PC-9 (cell line): Measurements from ENCODE around the gene DRC1. TPM values are rescaled to one million over a fixed set of nuclear protein-coding genes. Genes with fewer than 3 reads are reported as not detected.

Experiments used
- BruUV-seq: library from RNA; stranded (reverse); fragments of 400-500 nt; replicated peaks from 2 replicates; lab custom pipeline; 2021; lab: Mats Ljungman, UMichigan
- CTCF ChIA-PET: fragments of 300-600 bp; sonication (Branson Sonifier 250); formaldehyde crosslinking; loops from one replicate; lab custom pipeline; 2022; ENCODE audit warnings: antibody characterized with exemption; lab: Charles Lee
- POLR2A ChIA-PET: fragments of 300-600 bp; sonication (Branson Sonifier 250); formaldehyde crosslinking; loops from one replicate; lab custom pipeline; 2022; ENCODE audit warnings: antibody characterized with exemption; ENCODE audit not compliant: unreplicated experiment; lab: Charles Lee
- DNase-seq, 2 experiments: peaks; one replicate each; pipeline versions ENCODE4 v3.0.0 to v3.0.0-alpha.2; 2015 to 2022; ENCODE audit warnings: mixed read lengths in 1 of 2
- H2AFZ ChIP-seq: fragments of 200-600 bp; sonication (generic); 2 replicates; pipeline ENCODE4 v1.8.1; 2017; ENCODE audit warnings: antibody characterized with exemption
- H3F3A ChIP-seq: fragments of 200-600 bp; sonication (generic); 2 replicates; pipeline ENCODE4 v1.8.1; 2017; ENCODE audit warnings: antibody characterized with exemption, mild to moderate bottlenecking, low read depth; ENCODE audit not compliant: insufficient read depth
- H3K27ac ChIP-seq: fragments of 200-600 bp; sonication (generic); 2 replicates; pipeline ENCODE4 v1.6.1; 2016; ENCODE audit warnings: mixed run types
- H3K27me3 ChIP-seq: fragments of 200-600 bp; sonication (generic); 2 replicates; pipeline ENCODE4 v1.6.1; 2016; ENCODE audit warnings: low read depth, mixed run types; ENCODE audit not compliant: insufficient read depth
- H3K36me3 ChIP-seq: fragments of 200-600 bp; sonication (generic); 2 replicates; pipeline ENCODE4 v1.6.1; 2016; ENCODE audit warnings: low read depth, mixed run types
- H3K4me1 ChIP-seq: fragments of 200-600 bp; sonication (generic); replicated peaks from 2 replicates; pipeline ENCODE4 v1.6.1; 2016; ENCODE audit warnings: mixed run types; ENCODE audit not compliant: insufficient read depth
- H3K4me2 ChIP-seq: fragments of 200-600 bp; sonication (generic); 2 replicates; pipeline ENCODE4 v1.6.1; 2017; ENCODE audit warnings: mixed run types
- H3K4me3 ChIP-seq: fragments of 200-600 bp; sonication (generic); 2 replicates; pipeline ENCODE4 v1.6.1; 2016; ENCODE audit warnings: mixed run types
- H3K79me2 ChIP-seq: fragments of 200-600 bp; sonication (generic); 2 replicates; pipeline ENCODE4 v1.6.1; 2017; ENCODE audit warnings: low read depth, mixed run types
- H3K9me2 ChIP-seq: fragments of 200-600 bp; sonication (generic); 2 replicates; pipeline ENCODE4 v1.8.1; 2017; ENCODE audit warnings: mild to moderate bottlenecking; ENCODE audit not compliant: insufficient read depth
- H3K9me3 ChIP-seq: fragments of 200-600 bp; sonication (generic); 2 replicates; pipeline ENCODE4 v1.8.1; 2016; ENCODE audit warnings: low read depth; ENCODE audit not compliant: insufficient read depth
- H4K20me1 ChIP-seq: fragments of 200-600 bp; sonication (generic); 2 replicates; pipeline ENCODE4 v1.8.1; 2017; ENCODE audit not compliant: insufficient read depth
- CTCF ChIP-seq: fragments of 200-600 bp; sonication (generic); conservative IDR thresholded peaks from 2 replicates; pipeline ENCODE4 v1.6.1; 2017; ENCODE audit warnings: mixed run types, antibody characterized with exemption, mild to moderate bottlenecking, moderate library complexity
- EZH2 ChIP-seq: fragments of 200-600 bp; sonication (generic); IDR thresholded peaks from 2 replicates; pipeline ENCODE4 v1.8.0; 2017; ENCODE audit warnings: antibody characterized with exemption, low read depth
- intact Hi-C: fragments of 100-400 bp; cut with micrococcal nuclease; formaldehyde crosslinking; loops from one replicate; pipeline ENCODE4 v1.10.0; 2022; ENCODE audit not compliant: unreplicated experiment
- total RNA-seq: library from RNA; stranded (reverse); gene quantifications from 2 replicates; pipeline ENCODE4 v1.2.3, GENCODE V29; 2021

The DRC1 gene
- total RNA-seq, 1 experiment from 2014 or later: 6.4 TPM

- H3K4me3 ChIP-seq: no peak overlapping the region
- H3K79me2 ChIP-seq: no peaks in the 10 kb centered on the region
- H3K27me3 ChIP-seq: no peaks in the 10 kb centered on the region
- no peak overlapping the region for H3K27ac ChIP-seq
- H3K9me3 ChIP-seq: peaks cover 18% of the 10 kb centered on the region
- no peaks in the 10 kb centered on the region for H3K36me3 ChIP-seq
- H3K4me2 ChIP-seq: no peak overlapping the region
- no peak overlapping the region for H2AFZ ChIP-seq
- H3K9me2 ChIP-seq: no peaks in the 10 kb centered on the region
- H4K20me1 ChIP-seq: no peaks in the 10 kb centered on the region
- no peak for DNase-seq
- no TSS peak for BruUV-seq
- intact Hi-C loops: loop anchor here (5.0 to 10.0 kb wide), 2 partner anchors 125 to 228 kb away; partner anchors contain the start of genes ADGRF3, HADHA, HADHB and SELENOI
- TF ChIP-seq EZH2 (no peak), CTCF (no peak)
- ChIA-PET POLR2A (no interaction called here), CTCF (interaction anchor here (0.6 to 0.7 kb wide), 2 partner anchors 37 to 117 kb away, joined by 3 read pairs; no protein-coding TSS in a partner anchor)
- peaks cover 8% of the 10 kb centered on the region; the same call in 1 of the 2 replicates for H3F3A ChIP-seq
- 0 out of 2 replicates have a peak, but pooled peaks cover 5% of the 10 kb centered on the region for H3K4me1 ChIP-seq
Measured at GRCh38 chr2:26469955-26470354, 68.2 kb downstream of the DRC1 start.

- no peak overlapping the region for H3K27ac ChIP-seq
- intact Hi-C loops: no loop called here
- ChIA-PET POLR2A (no interaction called here), CTCF (interaction anchor here (0.7 kb wide), 1 partner anchor 118 kb away, joined by 3 read pairs; no protein-coding TSS in a partner anchor)
- H3K79me2 ChIP-seq: no peaks in the 10 kb centered on the region
- no peaks in the 10 kb centered on the region for H3K36me3 ChIP-seq
- peaks cover 11% of the 10 kb centered on the region; the same call in 1 of the 2 replicates for H3F3A ChIP-seq
- no peak overlapping the region for H3K4me2 ChIP-seq
- no peak for TF ChIP-seq EZH2
- TF ChIP-seq CTCF: no peak
- no peak overlapping the region for H2AFZ ChIP-seq
- no peak for DNase-seq
- no peaks in the 10 kb centered on the region for H4K20me1 ChIP-seq
- H3K9me2 ChIP-seq: no peaks in the 10 kb centered on the region
- H3K9me3 ChIP-seq: peaks cover 18% of the 10 kb centered on the region
- BruUV-seq: no TSS peak
- H3K4me3 ChIP-seq: no peak overlapping the region
- H3K4me1 ChIP-seq: 0 out of 2 replicates have a peak, but pooled peaks cover 5% of the 10 kb centered on the region
- H3K27me3 ChIP-seq: no peaks in the 10 kb centered on the region
Measured at GRCh38 chr2:26470601-26471260, 69.0 kb downstream of the DRC1 start.

DNA sequence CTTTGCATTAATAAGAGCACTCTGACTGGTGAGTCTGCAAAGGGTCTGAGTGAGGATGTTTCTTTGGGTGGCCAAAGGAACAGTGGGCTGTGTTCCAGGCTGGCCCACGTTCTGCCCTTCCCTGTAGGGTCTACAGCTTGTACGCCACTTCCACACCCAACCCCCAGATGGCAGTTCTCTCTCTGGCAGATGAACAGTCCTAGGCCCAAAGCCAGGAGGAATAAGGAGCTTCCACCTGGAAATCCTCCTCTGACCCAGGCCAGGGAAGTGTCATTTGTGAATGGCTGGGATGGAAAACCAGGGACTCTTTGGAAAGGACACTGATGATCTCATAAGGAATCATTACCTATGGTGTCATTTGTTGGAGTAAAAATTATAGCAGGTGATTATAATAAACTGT, 69.6 kb downstream of the DRC1 start:
- H3K4me1 ChIP-seq: 0 out of 2 replicates have a peak, but pooled peaks cover 5% of the 10 kb centered on the region
- CTCF ChIA-PET: no interaction called here
- H3K36me3 ChIP-seq: no peaks in the 10 kb centered on the region
- no peaks in the 10 kb centered on the region for H3K79me2 ChIP-seq
- intact Hi-C loops: no loop called here
- no peak overlapping the region for H2AFZ ChIP-seq
- no peak overlapping the region for H3K4me2 ChIP-seq
- DNase-seq: no peak
- H3K4me3 ChIP-seq: no peak overlapping the region
- TF ChIP-seq CTCF (no peak), EZH2 (no peak)
- H3F3A ChIP-seq: peaks cover 12% of the 10 kb centered on the region; the same call in 1 of the 2 replicates
- BruUV-seq: no TSS peak
- H4K20me1 ChIP-seq: no peaks in the 10 kb centered on the region
- POLR2A ChIA-PET: no interaction called here
- H3K9me3 ChIP-seq: peaks cover 18% of the 10 kb centered on the region
- H3K9me2 ChIP-seq: no peaks in the 10 kb centered on the region
- H3K27me3 ChIP-seq: no peaks in the 10 kb centered on the region
- H3K27ac ChIP-seq: no peak overlapping the region
